Measurements from ENCODE around the gene AKT1.
A peak's percentile ranks its signal among the peaks of the same experiment; 100 is the strongest.

AKT1 gene

GRCh38 chr14:104723651-104724406, 71.7 kb downstream of the AKT1 start, which contains the start of gene ADSS1:
ADSS1 (plus strand) TSS chr14:104724229; CDS start chr14:104724271, 42 bp downstream.
- peak; percentile 15 to 27 for DNase-seq (ENCODE audit: low read depth in 2 of 2)

GRCh38 chr14:104722938-104723650, 72.5 kb downstream of the AKT1 start:
- DNase-seq (ENCODE audit: low read depth in 2 of 2) = no peak

GRCh38 chr14:104721505-104722431, 73.8 kb downstream of the AKT1 start:
- DNase-seq (ENCODE audit: low read depth in 2 of 2) = no peak
